Measurements from ENCODE around the gene ANGPTL2.
"Not testable (repeated sequence)": the region's sequence is repeated elsewhere in the genome, so short reads cannot be mapped to it uniquely, and the experiment has no call there.

Gene ANGPTL2

GRCh38 chr9:127147251-127147650 lies 24.8 kb upstream of the ANGPTL2 start:
- in situ Hi-C loops (cut with HindIII; ENCODE audit: low sequenced_read_pairs), result no loop called here
- no peak for DNase-seq (ENCODE audit: low read depth)

GRCh38 chr9:127146841-127147240 lies 24.4 kb upstream of the ANGPTL2 start:
- peak; percentile 77 for DNase-seq (ENCODE audit: low read depth)
- H3K4me3 ChIP-seq (ENCODE audit: low read depth, low read length); in situ Hi-C loops (cut with HindIII; ENCODE audit: low sequenced_read_pairs): not testable (repeated sequence)

More at GRCh38 chr9:127147251-127147650, 24.8 kb upstream of the ANGPTL2 start:
- TF ChIP-seq CTCF (IDR thresholded peaks at IDR 0.05; ENCODE audit: low read depth, low read length, missing control alignments), result no peak
- H3K4me3 ChIP-seq (ENCODE audit: low read depth, low read length), result no peak overlapping the region

DNA sequence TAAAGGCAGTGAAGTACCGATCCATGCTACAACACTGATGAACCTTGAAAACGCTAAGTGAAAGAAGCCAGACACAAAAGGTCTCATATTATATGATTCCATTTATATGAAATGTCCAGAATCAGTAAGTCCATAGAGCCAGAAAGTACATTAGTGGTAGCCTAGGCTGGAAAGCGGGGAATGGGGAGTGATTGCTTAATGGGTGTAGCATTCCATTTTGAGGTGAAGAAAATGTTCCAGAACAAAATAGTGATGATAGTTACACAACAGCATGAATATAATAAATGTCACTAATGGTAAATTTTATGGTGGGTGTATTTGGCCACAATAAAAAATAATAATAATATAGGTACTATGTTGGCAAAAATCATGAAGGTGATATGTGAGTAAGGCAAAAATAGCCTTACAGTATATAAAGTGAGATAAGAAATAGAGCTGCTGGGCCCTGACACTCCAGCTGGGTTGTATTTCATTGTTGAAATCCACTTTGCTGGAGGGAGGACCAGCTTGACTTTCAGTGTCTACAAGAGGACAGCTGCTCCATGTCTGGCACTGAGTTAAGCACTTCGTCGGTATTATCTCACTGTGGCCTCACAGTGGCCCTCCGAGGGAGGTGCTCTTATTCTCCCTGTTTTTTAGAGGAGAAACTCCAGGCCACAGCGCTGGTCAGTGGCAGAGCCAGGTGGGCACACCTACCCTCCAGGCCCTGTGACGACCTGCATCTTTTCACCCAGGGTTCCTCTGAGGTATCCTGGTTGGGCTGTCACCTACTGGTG lies 22.4 kb upstream of the ANGPTL2 start:
- no peak for TF ChIP-seq CTCF (IDR thresholded peaks at IDR 0.05; ENCODE audit: low read depth, low read length, missing control alignments)
- in situ Hi-C loops (cut with HindIII; ENCODE audit: low sequenced_read_pairs), result no loop called here
- no peak for DNase-seq (ENCODE audit: low read depth)
- no peak overlapping the region for H3K4me3 ChIP-seq (ENCODE audit: low read depth, low read length)

- in situ Hi-C loops (cut with HindIII; ENCODE audit: low sequenced_read_pairs), result no loop called here
- DNase-seq (ENCODE audit: low read depth), result no peak
- no peak overlapping the region for H3K4me3 ChIP-seq (ENCODE audit: low read depth, low read length)
- TF ChIP-seq CTCF (IDR thresholded peaks at IDR 0.05; ENCODE audit: low read depth, low read length, missing control alignments), result no peak
Measured at GRCh38 chr9:127143920-127144465, 21.6 kb upstream of the ANGPTL2 start.

- TF ChIP-seq CTCF (IDR thresholded peaks at IDR 0.05; ENCODE audit: low read depth, low read length, missing control alignments), result no peak
- no peak overlapping the region for H3K4me3 ChIP-seq (ENCODE audit: low read depth, low read length)
- no peak for DNase-seq (ENCODE audit: low read depth)
- in situ Hi-C loops (cut with HindIII; ENCODE audit: low sequenced_read_pairs), result no loop called here
Measured at GRCh38 chr9:127142931-127143464, 20.6 kb upstream of the ANGPTL2 start.

GRCh38 chr9:127142291-127142690 lies 19.9 kb upstream of the ANGPTL2 start:
- in situ Hi-C loops (cut with HindIII; ENCODE audit: low sequenced_read_pairs), result no loop called here
- H3K4me3 ChIP-seq (ENCODE audit: low read depth, low read length), result no peak overlapping the region
- no peak for TF ChIP-seq CTCF (IDR thresholded peaks at IDR 0.05; ENCODE audit: low read depth, low read length, missing control alignments)
- no peak for DNase-seq (ENCODE audit: low read depth)

Data from astrocyte of the cerebellum (primary cell).